Thyroid gland (tissue), 4 donors: ENCODE measurements around the gene DTX2. TPM values are rescaled to one million over a fixed set of nuclear protein-coding genes. Genes with fewer than 3 reads are reported as not detected.
"Not testable (repeated sequence)": the region's sequence is repeated elsewhere in the genome, so short reads cannot be mapped to it uniquely, and the experiment has no call there.

ENCODE experiments used
- DNase-seq, 2 donors: peaks; one replicate each; pipeline ENCODE4 v3.0.0-alpha.2; 2019
- H3K27ac ChIP-seq, 3 donors: fragments of 200-600 bp; sonication (generic); 1 replicate in 2 of 3; 2 replicates in 1 of 3; pipeline ENCODE4 v1.5.1; 2016 to 2019; ENCODE audit warnings: mild to moderate bottlenecking in 1 of 3, moderate library complexity in 1 of 3
- H3K27me3 ChIP-seq: fragments of 200-600 bp; sonication (generic); one replicate; pipeline ENCODE4 v1.5.1; 2019
- H3K36me3 ChIP-seq, 2 donors: fragments of 200-600 bp; sonication (generic); one replicate each; pipeline ENCODE4 v1.5.1; 2016 to 2019
- H3K4me1 ChIP-seq, 2 donors: fragments of 200-600 bp; sonication (generic); one replicate each; pipeline ENCODE4 v1.5.1; 2017 to 2019
- H3K4me3 ChIP-seq, 3 donors: fragments of 200-600 bp; sonication (generic); replicated peaks in 1 of 3; 1 replicate in 2 of 3; 2 replicates in 1 of 3; pipeline ENCODE4 v1.5.1; 2016; ENCODE audit warnings: mild to moderate bottlenecking in 1 of 3
- H3K9me3 ChIP-seq: fragments of 200-600 bp; sonication (generic); one replicate; pipeline ENCODE4 v1.5.1; 2017
- CTCF ChIP-seq, 6 experiments: fragments of 200-600 bp in 3 of 6; fragments of 450-650 bp in 3 of 6; sonication (generic) in 3 of 6; IDR thresholded peaks; one replicate each; pipeline ENCODE4 v1.5.1; 2016 to 2019; ENCODE audit warnings: antibody characterized with exemption in 6 of 6, mild to moderate bottlenecking in 2 of 6, inconsistent platforms in 1 of 6, moderate library complexity in 1 of 6
- POLR2A ChIP-seq, 2 donors: fragments of 450-650 bp; IDR thresholded peaks; one replicate each; pipeline ENCODE4 v1.6.1; 2017; ENCODE audit warnings: antibody characterized with exemption in 2 of 2, mild to moderate bottlenecking in 2 of 2, moderate library complexity in 1 of 2
- WGBS, 2 donors: methylation state at CpG; one replicate each; pipeline ENCODE4 v1.1.5; 2017; 5-methylcytosine and 5-hydroxymethylcytosine counted together
- intact Hi-C: fragments of 100-400 bp; cut with DNase I; formaldehyde crosslinking; loops from one replicate; pipeline ENCODE4 v1.15.1; 2023
- total RNA-seq, 4 donors: library from RNA; depleted of rRNA; stranded (reverse); fragments of >200 nt; gene quantifications; one replicate each; pipeline ENCODE4 v1.2.3, GENCODE V29; 2016

DTX2 gene
- total RNA-seq, 4 donors from 2014 or later, result 20.4 to 32.5 (median 25.2) TPM

- H3K36me3 ChIP-seq, H3K27me3 ChIP-seq, H3K4me3 ChIP-seq, intact Hi-C loops, H3K9me3 ChIP-seq, H3K27ac ChIP-seq, DNase-seq: not testable (repeated sequence)
- WGBS, 2 donors, result no CpG with 5 or more reads among the region's 31 CpGs
- H3K4me1 ChIP-seq, result peaks cover 6 to 16% of the 10 kb centered on the region in 2 donors
These were observed 50.7 kb downstream of the DTX2 start for GRCh38 chr7:76511911-76512885.

GRCh38 chr7:76512941-76513816, 51.7 kb downstream of the DTX2 start:
- no peak for DNase-seq
- no peak overlapping the region for H3K27ac ChIP-seq
- 57 to 70% methylated on average over 11 to 14 of the region's 21 CpGs for WGBS, 2 donors

GRCh38 chr7:76513817-76514799, 52.6 kb downstream of the DTX2 start:
- WGBS, 2 donors, result 89 to 93% methylated on average over 24 to 29 of the region's 29 CpGs
- no peak for DNase-seq
- intact Hi-C loops, result no loop called here

More at GRCh38 chr7:76512941-76513816, 51.7 kb downstream of the DTX2 start:
- Histone ChIP-seq H3K9me3 (no peaks in the 10 kb centered on the region), H3K27me3 (no peaks in the 10 kb centered on the region), H3K4me3 (no peak overlapping the region), H3K36me3 (no peaks in the 10 kb centered on the region), H3K4me1 (peaks cover 6 to 16% of the 10 kb centered on the region in 2 donors)
- intact Hi-C loops, result no loop called here
- TF ChIP-seq CTCF (IDR thresholded peaks at IDR 0.05), result no peak
- TF ChIP-seq POLR2A (IDR thresholded peaks at IDR 0.05), result no peak

GRCh38 chr7:76514926-76515771, 53.6 kb downstream of the DTX2 start:
- no peaks in the 10 kb centered on the region for H3K36me3 ChIP-seq
- intact Hi-C loops, result no loop called here
- TF ChIP-seq POLR2A (IDR thresholded peaks at IDR 0.05) (no peak), CTCF (IDR thresholded peaks at IDR 0.05) (no peak)

More at GRCh38 chr7:76513817-76514799, 52.6 kb downstream of the DTX2 start:
- no peak overlapping the region for H3K27ac ChIP-seq
- peaks cover 6 to 16% of the 10 kb centered on the region in 2 donors for H3K4me1 ChIP-seq
- no peaks in the 10 kb centered on the region for H3K9me3 ChIP-seq
- TF ChIP-seq POLR2A (IDR thresholded peaks at IDR 0.05) (no peak), CTCF (IDR thresholded peaks at IDR 0.05) (no peak)
- no peaks in the 10 kb centered on the region for H3K27me3 ChIP-seq
- H3K4me3 ChIP-seq, result no peak overlapping the region
- no peaks in the 10 kb centered on the region for H3K36me3 ChIP-seq

More at GRCh38 chr7:76514926-76515771, 53.6 kb downstream of the DTX2 start:
- 81 to 87% methylated on average over 9 to 16 of the region's 16 CpGs for WGBS, 2 donors
- H3K4me3 ChIP-seq, result no peak overlapping the region
- DNase-seq, result no peak
- peaks cover 0 to 8% of the 10 kb centered on the region in 2 donors for H3K4me1 ChIP-seq
- H3K27me3 ChIP-seq, result no peaks in the 10 kb centered on the region
- H3K27ac ChIP-seq, result no peak overlapping the region
- no peaks in the 10 kb centered on the region for H3K9me3 ChIP-seq
